LNCAP (cell line): ENCODE data around the gene CMTM4.

Source experiments
- TF ChIP-seq, protein P1 (sequence below): fragments of 450-650 bp; IDR thresholded peaks from 2 replicates; pipeline ENCODE4 v1.5.1; 2017; ENCODE audit warnings: mild to moderate bottlenecking

CMTM4 gene

DNA sequence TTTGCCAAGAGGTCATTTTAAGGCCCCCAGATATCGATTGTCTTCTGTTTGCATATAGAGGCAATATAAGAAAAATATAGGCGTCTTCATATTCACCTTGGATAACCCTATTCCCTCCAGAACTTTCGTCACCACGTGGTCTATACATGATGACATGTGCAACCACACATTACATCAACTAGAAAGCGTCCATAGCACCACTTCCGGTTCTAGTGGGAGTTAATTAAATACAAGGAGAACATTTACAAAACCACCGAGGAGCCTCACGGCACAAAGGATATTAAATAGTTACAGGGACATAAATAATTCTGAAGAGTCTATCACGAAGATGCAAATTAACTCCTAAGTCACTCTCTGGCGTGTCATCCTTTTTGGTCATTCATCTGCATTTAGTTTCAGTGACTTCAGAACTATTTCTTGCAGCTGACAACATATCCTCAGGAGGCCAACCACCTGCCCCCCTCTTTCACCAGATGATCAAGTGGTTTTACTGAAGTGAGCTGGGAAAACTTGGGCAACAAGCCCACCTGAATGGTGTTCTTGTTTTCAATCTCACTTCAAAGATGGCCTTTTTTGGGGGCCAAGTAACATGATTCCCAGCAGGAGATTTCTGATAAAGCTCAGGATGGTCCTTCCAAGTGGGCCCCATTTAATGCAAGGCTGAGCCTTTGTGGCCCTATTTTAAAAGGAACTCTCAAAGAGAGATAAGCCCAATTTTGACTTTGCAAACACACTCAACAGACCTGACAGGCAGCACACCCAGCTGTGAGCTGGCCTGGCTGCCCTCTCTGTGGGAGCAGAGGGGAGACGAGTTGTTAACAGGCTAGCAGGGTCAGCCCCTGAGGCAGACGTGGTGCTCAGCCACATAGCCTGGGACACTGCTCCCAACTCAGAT, 76.8 kb downstream of the CMTM4 start:
- TF ChIP-seq, protein P1, sequence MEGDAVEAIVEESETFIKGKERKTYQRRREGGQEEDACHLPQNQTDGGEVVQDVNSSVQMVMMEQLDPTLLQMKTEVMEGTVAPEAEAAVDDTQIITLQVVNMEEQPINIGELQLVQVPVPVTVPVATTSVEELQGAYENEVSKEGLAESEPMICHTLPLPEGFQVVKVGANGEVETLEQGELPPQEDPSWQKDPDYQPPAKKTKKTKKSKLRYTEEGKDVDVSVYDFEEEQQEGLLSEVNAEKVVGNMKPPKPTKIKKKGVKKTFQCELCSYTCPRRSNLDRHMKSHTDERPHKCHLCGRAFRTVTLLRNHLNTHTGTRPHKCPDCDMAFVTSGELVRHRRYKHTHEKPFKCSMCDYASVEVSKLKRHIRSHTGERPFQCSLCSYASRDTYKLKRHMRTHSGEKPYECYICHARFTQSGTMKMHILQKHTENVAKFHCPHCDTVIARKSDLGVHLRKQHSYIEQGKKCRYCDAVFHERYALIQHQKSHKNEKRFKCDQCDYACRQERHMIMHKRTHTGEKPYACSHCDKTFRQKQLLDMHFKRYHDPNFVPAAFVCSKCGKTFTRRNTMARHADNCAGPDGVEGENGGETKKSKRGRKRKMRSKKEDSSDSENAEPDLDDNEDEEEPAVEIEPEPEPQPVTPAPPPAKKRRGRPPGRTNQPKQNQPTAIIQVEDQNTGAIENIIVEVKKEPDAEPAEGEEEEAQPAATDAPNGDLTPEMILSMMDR = no peak

DNA sequence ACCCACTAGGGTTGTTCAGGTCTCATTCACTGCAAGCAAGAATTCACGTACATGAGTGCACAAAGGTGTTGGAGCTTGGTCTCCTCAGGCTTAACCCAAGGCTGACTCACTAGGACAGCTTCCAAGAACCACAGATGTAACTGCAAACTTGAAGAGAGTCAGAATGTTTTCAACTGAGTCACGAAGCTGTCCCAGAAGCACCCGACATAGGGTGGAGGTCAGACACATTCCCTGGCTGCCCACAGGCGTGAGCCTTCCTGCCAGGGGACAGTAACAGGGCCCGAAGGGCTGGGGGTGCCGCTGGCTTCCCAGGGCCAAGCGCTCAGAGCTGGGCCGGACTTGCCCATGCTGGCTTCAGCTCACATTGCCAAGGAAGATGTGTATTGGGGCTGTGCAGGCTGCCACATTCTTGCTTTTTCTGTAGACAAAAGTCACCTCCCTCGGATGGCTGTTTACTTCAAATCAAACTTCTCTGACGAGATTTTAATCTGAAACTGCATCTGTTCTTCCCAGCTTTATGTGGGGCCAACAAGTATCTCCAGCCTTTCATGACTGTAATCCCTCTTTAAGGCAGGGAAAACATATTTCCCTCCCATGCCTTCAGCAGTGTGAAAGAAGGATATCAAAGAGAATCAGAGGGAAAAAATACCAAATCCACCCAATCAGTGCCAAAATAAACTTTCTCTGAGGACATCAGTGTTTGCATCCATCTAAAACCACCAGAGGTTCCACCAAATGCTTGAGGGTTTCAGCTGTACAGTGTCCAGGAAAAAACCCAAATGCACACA, 77.8 kb downstream of the CMTM4 start:
- TF ChIP-seq, protein P1 = no peak

DNA sequence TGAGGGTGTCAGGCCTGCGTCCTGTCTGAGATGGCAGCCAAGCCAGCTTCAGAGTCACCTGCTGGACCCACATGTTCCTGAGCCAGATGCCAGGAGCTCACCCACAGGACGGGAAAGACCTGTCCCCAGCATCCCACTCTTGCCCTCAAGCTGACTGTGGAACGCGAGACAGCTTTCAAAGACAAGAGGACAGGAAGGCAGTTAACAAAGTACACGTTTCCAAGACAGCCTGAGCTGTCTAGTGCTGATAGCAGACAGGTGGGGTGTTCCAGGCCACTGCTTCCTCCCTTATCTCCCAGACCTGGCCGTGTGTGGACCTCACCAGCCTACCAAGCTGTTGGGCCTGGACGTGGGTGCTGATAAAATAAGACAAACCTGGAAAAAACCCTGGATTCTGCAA, 78.8 kb downstream of the CMTM4 start:
- TF ChIP-seq, protein P1 = no peak

DNA sequence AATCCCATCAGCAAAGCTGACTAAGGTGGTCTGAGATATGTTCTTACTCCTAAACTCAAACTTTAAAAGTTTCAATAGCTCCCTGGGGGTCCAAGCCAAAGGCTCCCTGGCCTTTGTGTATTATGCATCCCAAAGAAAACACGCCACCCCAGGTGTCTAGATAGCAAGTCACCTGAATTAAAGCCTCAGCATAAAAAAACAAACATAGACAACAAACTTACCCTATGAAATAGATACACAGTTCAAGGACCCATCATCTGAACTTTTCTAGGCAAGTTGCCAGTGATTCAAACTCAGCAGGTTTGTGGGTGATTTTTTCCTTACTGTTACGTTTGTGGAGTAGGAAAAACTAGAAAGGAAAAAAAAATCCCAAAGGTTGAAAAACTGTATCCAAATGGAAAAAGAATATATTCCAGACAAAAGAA, 79.5 kb downstream of the CMTM4 start:
- TF ChIP-seq, protein P1 = no peak

DNA sequence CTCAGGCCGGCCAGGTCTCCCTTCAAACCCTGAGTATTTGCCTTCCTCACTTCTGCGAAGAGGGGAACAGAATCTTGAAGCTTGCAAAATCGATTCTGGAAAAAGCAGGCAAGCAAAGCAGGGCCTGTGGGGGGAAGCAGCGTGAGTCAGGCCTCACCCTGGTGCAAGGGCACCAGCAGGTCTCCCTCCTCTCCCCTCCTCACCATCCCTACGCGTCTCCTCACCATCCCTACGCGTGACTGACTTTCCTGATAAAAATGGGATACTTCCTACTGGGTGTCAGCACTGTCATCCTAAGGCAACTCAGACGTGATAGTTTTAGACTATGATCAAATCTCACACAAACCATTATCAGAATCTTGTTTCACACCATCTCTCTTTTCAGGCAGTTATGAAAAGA, 80.0 kb downstream of the CMTM4 start:
- TF ChIP-seq, protein P1 = no peak

DNA sequence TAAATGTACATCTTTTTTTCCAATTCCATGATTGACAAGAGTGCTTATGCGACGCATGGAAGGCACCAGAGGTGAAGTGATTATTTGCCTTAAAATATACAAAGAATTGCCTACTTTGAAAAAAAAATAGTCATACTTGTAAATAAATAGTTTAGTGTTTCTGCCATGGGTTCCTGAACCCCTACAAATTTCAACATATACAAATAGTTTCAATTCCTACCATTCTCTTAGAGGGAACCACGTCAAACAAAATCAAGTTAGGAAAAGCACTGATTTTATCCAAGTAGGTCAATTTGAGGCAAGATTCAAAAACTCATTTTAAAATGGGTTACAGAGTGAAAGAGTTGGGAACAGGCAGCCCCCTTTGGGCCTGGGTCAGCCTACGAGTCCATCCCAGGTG, 80.4 kb downstream of the CMTM4 start:
- TF ChIP-seq, protein P1 = no peak

DNA sequence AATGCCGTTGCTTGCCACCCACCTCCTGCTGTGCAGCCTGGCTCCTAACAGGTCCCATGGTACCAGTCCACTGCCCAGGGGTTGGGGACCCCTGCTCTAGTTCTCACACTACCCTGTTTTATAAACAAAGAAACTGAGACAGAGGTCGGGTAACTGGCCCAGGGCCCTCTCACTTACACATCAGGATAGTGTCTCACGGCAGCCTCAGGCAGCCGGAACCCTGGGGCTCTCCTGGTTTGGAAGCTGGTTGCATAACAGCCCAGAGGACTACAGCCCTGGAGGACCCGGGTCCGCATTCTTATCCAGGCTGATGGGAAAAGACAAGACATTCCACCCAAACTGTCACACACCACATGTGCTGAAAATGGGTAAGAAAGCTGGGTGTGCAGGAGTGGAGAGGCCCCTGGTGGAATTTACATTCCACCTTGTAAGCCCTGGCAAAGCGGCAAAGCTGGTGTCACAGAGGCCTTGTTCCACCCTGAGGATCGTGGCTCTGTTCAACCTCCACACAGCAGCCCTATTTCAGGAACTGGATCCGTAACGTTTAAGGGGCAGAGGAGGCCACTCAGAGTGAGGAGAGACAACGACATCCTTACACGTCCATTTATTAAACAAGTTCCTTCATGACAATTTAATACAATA, 82.3 kb downstream of the CMTM4 start:
- TF ChIP-seq, protein P1 = no peak
